ENCODE data around the gene NES. TPM values are rescaled to one million over a fixed set of nuclear protein-coding genes. Genes with fewer than 3 reads are reported as not detected.

Gene NES
- total RNA-seq, 1 experiment from 2014 or later, result 6.8 TPM

GRCh38 chr1:156629823-156630449 is 47.3 kb downstream of the NES start:
- no TSS peak for BruUV-seq (replicated peaks)
- Histone ChIP-seq H4K20me1 (ENCODE audit: insufficient read depth) (no peaks in the 10 kb centered on the region), H3K36me3 (ENCODE audit: low read depth) (no peaks in the 10 kb centered on the region), H3K9me2 (ENCODE audit: insufficient read depth) (no peaks in the 10 kb centered on the region), H3F3A (ENCODE audit: insufficient read depth, low read depth) (peaks cover 17% of the 10 kb centered on the region), H3K27me3 (ENCODE audit: insufficient read depth, low read depth) (no peaks in the 10 kb centered on the region), H3K79me2 (ENCODE audit: low read depth) (no peaks in the 10 kb centered on the region), H3K9me3 (ENCODE audit: insufficient read depth, low read depth) (no peaks in the 10 kb centered on the region), H3K4me1 (replicated peaks; ENCODE audit: insufficient read depth) (peaks cover 12% of the 10 kb centered on the region), H3K4me3 (no peak overlapping the region), H2AFZ (no peak overlapping the region), H3K4me2 (peak overlapping the region; percentile 29; the same call in 1 of the 2 replicates), H3K27ac (no peak overlapping the region)
- ChIA-PET POLR2A (ENCODE audit: unreplicated experiment) (no interaction called here), CTCF (interaction anchor here (0.7 kb wide), 1 partner anchor 187 kb away, joined by 7 read pairs; the partner anchor contains the start of gene SH2D2A)
- peak in 1 of 2 experiments; percentile 76 for DNase-seq
- intact Hi-C loops (cut with micrococcal nuclease; ENCODE audit: unreplicated experiment), result loop anchor here (10.0 kb wide), 1 partner anchor 295 kb away; the partner anchor contains the start of gene LRRC71
- TF ChIP-seq EZH2 (IDR thresholded peaks at IDR 0.05; ENCODE audit: low read depth) (no peak), CTCF (conservative IDR thresholded peaks at IDR 0.05) (no peak)

- no peaks in the 10 kb centered on the region for H3K9me2 ChIP-seq (ENCODE audit: insufficient read depth)
- H3K4me3 ChIP-seq, result no peak overlapping the region
- no peaks in the 10 kb centered on the region for H4K20me1 ChIP-seq (ENCODE audit: insufficient read depth)
- H3K4me1 ChIP-seq (replicated peaks; ENCODE audit: insufficient read depth), result peaks cover 22% of the 10 kb centered on the region
- peaks cover 20% of the 10 kb centered on the region for H3F3A ChIP-seq (ENCODE audit: insufficient read depth, low read depth)
- no TSS peak for BruUV-seq (replicated peaks)
- H3K9me3 ChIP-seq (ENCODE audit: insufficient read depth, low read depth), result no peaks in the 10 kb centered on the region
- H3K79me2 ChIP-seq (ENCODE audit: low read depth), result no peaks in the 10 kb centered on the region
- no peaks in the 10 kb centered on the region for H3K36me3 ChIP-seq (ENCODE audit: low read depth)
- POLR2A ChIA-PET (ENCODE audit: unreplicated experiment), result no interaction called here
- TF ChIP-seq CTCF (conservative IDR thresholded peaks at IDR 0.05) (peak; percentile 84), EZH2 (IDR thresholded peaks at IDR 0.05; ENCODE audit: low read depth) (no peak)
- peaks cover 8% of the 10 kb centered on the region; the same call in 1 of the 2 replicates for H3K27me3 ChIP-seq (ENCODE audit: insufficient read depth, low read depth)
- intact Hi-C loops (cut with micrococcal nuclease; ENCODE audit: unreplicated experiment), result loop anchor here (1.0 to 10.0 kb wide), 6 partner anchors 33 to 297 kb away; partner anchors contain the start of genes INSRR and LRRC71
- no peak overlapping the region for H3K4me2 ChIP-seq
- H3K27ac ChIP-seq, result no peak overlapping the region
- CTCF ChIA-PET, result interaction anchor here (0.5 to 1.6 kb wide), 17 partner anchors 11 to 442 kb away, joined by 3 to 11 read pairs (median 5); partner anchors contain the start of gene NES
- no peak overlapping the region for H2AFZ ChIP-seq
- DNase-seq, result peak; percentile 65 to 66
These were observed 49.8 kb downstream of the NES start for GRCh38 chr1:156627313-156627880.

- Histone ChIP-seq H3K4me3 (no peak overlapping the region), H3K9me2 (ENCODE audit: insufficient read depth) (no peaks in the 10 kb centered on the region), H3K36me3 (ENCODE audit: low read depth) (no peaks in the 10 kb centered on the region), H3K4me1 (replicated peaks; ENCODE audit: insufficient read depth) (peaks cover 26% of the 10 kb centered on the region), H3K9me3 (ENCODE audit: insufficient read depth, low read depth) (no peaks in the 10 kb centered on the region), H3K4me2 (0 out of 2 replicates have a peak overlapping the region, but pooled peaks have one; percentile 15), H4K20me1 (ENCODE audit: insufficient read depth) (no peaks in the 10 kb centered on the region), H3F3A (ENCODE audit: insufficient read depth, low read depth) (peaks cover 24% of the 10 kb centered on the region), H3K79me2 (ENCODE audit: low read depth) (no peaks in the 10 kb centered on the region), H3K27me3 (ENCODE audit: insufficient read depth, low read depth) (peaks cover 8% of the 10 kb centered on the region; the same call in 1 of the 2 replicates), H2AFZ (no peak overlapping the region), H3K27ac (no peak overlapping the region)
- POLR2A ChIA-PET (ENCODE audit: unreplicated experiment), result interaction anchor here (0.5 kb wide), 1 partner anchor 55 kb away, joined by 3 read pairs; no protein-coding TSS in a partner anchor
- CTCF ChIA-PET, result interaction anchor here (0.5 to 1.6 kb wide), 7 partner anchors 12 to 234 kb away, joined by 3 to 7 read pairs (median 4); no protein-coding TSS in a partner anchor
- no TSS peak for BruUV-seq (replicated peaks)
- no peak for TF ChIP-seq EZH2 (IDR thresholded peaks at IDR 0.05; ENCODE audit: low read depth)
- no peak; the same call in 1 of the 2 replicates for TF ChIP-seq CTCF (conservative IDR thresholded peaks at IDR 0.05)
- peak in 1 of 2 experiments; percentile 39 for DNase-seq
- intact Hi-C loops (cut with micrococcal nuclease; ENCODE audit: unreplicated experiment), result loop anchor here (2.0 to 10.0 kb wide), 3 partner anchors 233 to 299 kb away; partner anchors contain the start of genes INSRR and LRRC71
These were observed 51.1 kb downstream of the NES start for GRCh38 chr1:156626079-156626438.

Data from PC-9 (cell line).